MCF 10A (cell line): ENCODE measurements around the gene ASIC3. TPM values are rescaled to one million over a fixed set of nuclear protein-coding genes. Genes with fewer than 3 reads are reported as not detected.
"Not testable (repeated sequence)": the region's sequence is repeated elsewhere in the genome, so short reads cannot be mapped to it uniquely, and the experiment has no call there.

ENCODE experiments used
- BruUV-seq: library from RNA; stranded (reverse); fragments of 400-500 nt; replicated peaks from 2 replicates; lab custom pipeline; 2021; lab: Mats Ljungman, UMichigan
- CTCF ChIA-PET: fragments of 300-600 bp; sonication (Branson Sonifier 250); formaldehyde crosslinking; extraction: SDS; loops from one replicate; lab custom pipeline; 2021; ENCODE audit warnings: antibody characterized with exemption, inconsistent platforms; lab: Yijun Ruan, JAX
- POLR2A ChIA-PET: fragments of 300-600, 350-650 bp; sonication (Branson Sonifier 250); formaldehyde crosslinking; extraction: SDS; loops from one replicate; lab custom pipeline; 2020; ENCODE audit warnings: antibody characterized with exemption, inconsistent platforms; lab: Yijun Ruan, JAX
- DNase-seq: peaks from one replicate; pipeline ENCODE4 v3.0.0-alpha.2; 2018; ENCODE audit not compliant: unreplicated experiment
- H3K27ac Mint-ChIP-seq: one replicate; pipeline ENCODE4 v1.8.0; 2022; ENCODE audit warnings: mild to moderate bottlenecking, low read depth, mixed read lengths; ENCODE audit not compliant: unreplicated experiment
- H3K27me3 Mint-ChIP-seq: one replicate; pipeline ENCODE4 v1.8.0; 2022; ENCODE audit warnings: mixed read lengths; ENCODE audit not compliant: insufficient read depth, unreplicated experiment
- H3K36me3 Mint-ChIP-seq: one replicate; pipeline ENCODE4 v1.8.0; 2022; ENCODE audit warnings: mild to moderate bottlenecking, moderate library complexity, mixed read lengths; ENCODE audit not compliant: insufficient read depth, unreplicated experiment
- H3K4me1 Mint-ChIP-seq: one replicate; pipeline ENCODE4 v1.8.0; 2022; ENCODE audit warnings: mixed read lengths; ENCODE audit not compliant: insufficient read depth, unreplicated experiment
- H3K4me3 Mint-ChIP-seq: one replicate; pipeline ENCODE4 v1.8.0; 2022; ENCODE audit warnings: mild to moderate bottlenecking, moderate library complexity, mixed read lengths; ENCODE audit not compliant: unreplicated experiment
- H3K9me3 Mint-ChIP-seq: one replicate; pipeline ENCODE4 v1.8.0; 2022; ENCODE audit warnings: mixed read lengths; ENCODE audit not compliant: unreplicated experiment
- intact Hi-C: fragments of 100-400 bp; cut with micrococcal nuclease; formaldehyde crosslinking; loops from 2 replicates; pipeline ENCODE4 v1.14.1; 2022
- total RNA-seq: library from RNA; stranded (reverse); gene quantifications from 2 replicates; pipeline ENCODE4 v1.2.3, GENCODE V29; 2022
- TF ChIP-seq, protein P1 (sequence below): fragments of 200-600 bp; IDR thresholded peaks from one replicate; pipeline ENCODE4 v1.8.0; 2022; ENCODE audit warnings: antibody characterized with exemption, mild to moderate bottlenecking; ENCODE audit not compliant: unreplicated experiment

ASIC3 gene
- total RNA-seq, 1 experiment from 2014 or later = 3.9 TPM

GRCh38 chr7:151038951-151039849 lies 9.1 kb upstream of the ASIC3 start:
- peak; percentile 85 for DNase-seq
- ChIA-PET POLR2A (interaction anchor here (0.7 to 1.6 kb wide), 3 partner anchors 11 to 76 kb away, joined by 3 to 11 read pairs (median 3); partner anchors contain the start of gene ABCB8), CTCF (interaction anchor here (0.6 to 1.3 kb wide), 4 partner anchors 40 to 989 kb away, joined by 3 to 6 read pairs (median 3); no protein-coding TSS in a partner anchor)
- Mint-ChIP-seq H3K36me3 (peaks cover 16% of the 10 kb centered on the region), H3K9me3 (no peaks in the 10 kb centered on the region), H3K27ac (peak overlapping the region; percentile 23), H3K27me3 (no peaks in the 10 kb centered on the region), H3K4me1 (peaks cover 15% of the 10 kb centered on the region), H3K4me3 (no peak overlapping the region)
- no TSS peak for BruUV-seq
- intact Hi-C loops = no loop called here
- TF ChIP-seq, protein P1, sequence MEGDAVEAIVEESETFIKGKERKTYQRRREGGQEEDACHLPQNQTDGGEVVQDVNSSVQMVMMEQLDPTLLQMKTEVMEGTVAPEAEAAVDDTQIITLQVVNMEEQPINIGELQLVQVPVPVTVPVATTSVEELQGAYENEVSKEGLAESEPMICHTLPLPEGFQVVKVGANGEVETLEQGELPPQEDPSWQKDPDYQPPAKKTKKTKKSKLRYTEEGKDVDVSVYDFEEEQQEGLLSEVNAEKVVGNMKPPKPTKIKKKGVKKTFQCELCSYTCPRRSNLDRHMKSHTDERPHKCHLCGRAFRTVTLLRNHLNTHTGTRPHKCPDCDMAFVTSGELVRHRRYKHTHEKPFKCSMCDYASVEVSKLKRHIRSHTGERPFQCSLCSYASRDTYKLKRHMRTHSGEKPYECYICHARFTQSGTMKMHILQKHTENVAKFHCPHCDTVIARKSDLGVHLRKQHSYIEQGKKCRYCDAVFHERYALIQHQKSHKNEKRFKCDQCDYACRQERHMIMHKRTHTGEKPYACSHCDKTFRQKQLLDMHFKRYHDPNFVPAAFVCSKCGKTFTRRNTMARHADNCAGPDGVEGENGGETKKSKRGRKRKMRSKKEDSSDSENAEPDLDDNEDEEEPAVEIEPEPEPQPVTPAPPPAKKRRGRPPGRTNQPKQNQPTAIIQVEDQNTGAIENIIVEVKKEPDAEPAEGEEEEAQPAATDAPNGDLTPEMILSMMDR = no peak

DNA sequence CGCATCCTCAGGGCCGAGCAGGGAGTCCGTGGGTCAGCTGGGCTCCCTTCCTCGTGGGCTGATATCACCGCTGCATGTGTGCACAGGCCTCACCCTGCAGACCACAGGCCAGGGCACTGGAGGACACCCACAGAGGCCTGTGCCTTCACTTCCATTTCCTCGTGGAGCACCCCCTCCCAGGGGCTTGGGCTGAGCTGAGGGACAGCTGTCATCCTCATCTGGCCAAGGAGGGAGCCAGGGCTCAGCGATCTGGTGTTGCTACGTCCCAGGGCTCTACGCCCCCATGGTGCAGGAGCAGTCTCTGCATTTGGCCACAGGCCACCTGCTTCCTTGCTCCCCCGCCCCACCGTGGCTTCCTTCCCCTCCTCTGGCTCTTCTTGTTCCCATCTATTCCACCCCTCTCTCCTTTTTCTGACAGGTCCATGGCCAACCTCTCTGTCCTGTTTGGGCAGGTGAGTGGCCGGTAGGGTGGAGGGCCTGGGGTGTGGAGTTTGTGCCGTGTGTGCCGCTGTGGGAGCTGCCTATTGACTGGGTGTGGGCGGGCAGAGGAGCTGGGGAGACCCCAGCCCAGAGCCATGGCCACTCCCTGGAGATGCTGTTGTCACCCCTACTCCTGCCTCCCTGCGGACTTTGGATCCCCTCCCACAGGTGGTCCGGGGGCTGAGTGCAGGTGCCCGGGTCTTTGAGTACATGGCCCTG lies 8.3 kb upstream of the ASIC3 start:
- Mint-ChIP-seq H3K4me1 (peaks cover 15% of the 10 kb centered on the region), H3K4me3 (no peak overlapping the region), H3K9me3 (no peaks in the 10 kb centered on the region), H3K27me3 (no peaks in the 10 kb centered on the region), H3K27ac (no peak overlapping the region), H3K36me3 (peaks cover 23% of the 10 kb centered on the region)
- no peak for DNase-seq
- ChIA-PET POLR2A (interaction anchor here (0.7 to 1.6 kb wide), 2 partner anchors 12 to 39 kb away, joined by 3 to 11 read pairs; partner anchors contain the start of gene ABCB8), CTCF (interaction anchor here (0.6 to 1.3 kb wide), 3 partner anchors 70 to 988 kb away, joined by 3 to 6 read pairs (median 3); no protein-coding TSS in a partner anchor)
- BruUV-seq = no TSS peak
- intact Hi-C loops = no loop called here
- TF ChIP-seq, protein P1 = no peak

- Mint-ChIP-seq H3K4me3 (no peak overlapping the region), H3K36me3 (peaks cover 24% of the 10 kb centered on the region), H3K9me3 (no peaks in the 10 kb centered on the region), H3K27ac (no peak overlapping the region), H3K4me1 (peaks cover 15% of the 10 kb centered on the region), H3K27me3 (no peaks in the 10 kb centered on the region)
- intact Hi-C loops = no loop called here
- DNase-seq = no peak
- ChIA-PET POLR2A (no interaction called here), CTCF (interaction anchor here (0.6 to 0.8 kb wide), 2 partner anchors 11 to 221 kb away, joined by 3 to 4 read pairs; no protein-coding TSS in a partner anchor)
- no TSS peak for BruUV-seq
- TF ChIP-seq, protein P1 = no peak
Measured at GRCh38 chr7:151040616-151041375, 7.5 kb upstream of the ASIC3 start.

DNA sequence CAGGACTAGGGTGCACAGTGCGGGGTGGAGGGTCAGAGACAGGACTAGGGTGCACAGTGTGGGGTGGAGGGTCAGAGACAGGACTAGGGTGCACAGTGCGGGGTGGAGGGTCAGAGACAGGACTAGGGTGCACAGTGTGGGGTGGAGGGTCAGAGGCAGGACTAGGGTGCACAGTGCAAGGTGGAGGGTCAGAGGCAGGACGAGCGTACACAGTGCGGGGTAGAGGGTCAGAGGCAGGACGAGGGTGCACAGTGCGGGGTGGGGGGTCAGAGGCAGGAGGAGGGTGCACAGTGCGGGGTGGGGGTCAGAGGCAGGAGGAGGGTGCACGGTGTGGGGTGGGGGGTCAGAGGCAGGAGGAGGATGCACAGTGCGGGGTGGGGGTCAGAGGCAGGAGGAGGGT lies 4.9 kb upstream of the ASIC3 start:
- Mint-ChIP-seq H3K36me3 (peaks cover 17% of the 10 kb centered on the region), H3K4me1 (peaks cover 25% of the 10 kb centered on the region)
- H3K4me3 Mint-ChIP-seq, H3K27ac Mint-ChIP-seq, DNase-seq, H3K27me3 Mint-ChIP-seq, intact Hi-C loops, CTCF ChIA-PET, POLR2A ChIA-PET, H3K9me3 Mint-ChIP-seq, BruUV-seq: not testable (repeated sequence)
